ENCODE measurements around the gene ARFGEF3. TPM values are rescaled to one million over a fixed set of nuclear protein-coding genes. Genes with fewer than 3 reads are reported as not detected.
"Not testable (repeated sequence)": the region's sequence is repeated elsewhere in the genome, so short reads cannot be mapped to it uniquely, and the experiment has no call there.

The ARFGEF3 gene
- total RNA-seq, 1 donor from 2014 or later: 0.08 TPM

GRCh38 chr6:138357928-138358327 lies 196.2 kb downstream of the ARFGEF3 start:
- Mint-ChIP-seq H3K4me3 (ENCODE audit: unreplicated experiment) (no peak overlapping the region), H3K9me3 (ENCODE audit: unreplicated experiment) (no peaks in the 10 kb centered on the region), H3K27me3 (ENCODE audit: unreplicated experiment) (peaks cover 22% of the 10 kb centered on the region), H3K36me3 (ENCODE audit: unreplicated experiment) (no peaks in the 10 kb centered on the region), H3K4me1 (ENCODE audit: unreplicated experiment) (no peaks in the 10 kb centered on the region), H3K27ac (ENCODE audit: unreplicated experiment) (no peak overlapping the region)
- DNase-seq (ENCODE audit: extremely low spot score, unreplicated experiment): no peak
- TF ChIP-seq CTCF (IDR thresholded peaks at IDR 0.05): no peak

GRCh38 chr6:138368684-138369083 lies 206.9 kb downstream of the ARFGEF3 start:
- H3K27me3 Mint-ChIP-seq (ENCODE audit: unreplicated experiment): peaks cover 33% of the 10 kb centered on the region
- not testable (repeated sequence) for H3K4me1 Mint-ChIP-seq (ENCODE audit: unreplicated experiment); DNase-seq (ENCODE audit: extremely low spot score, unreplicated experiment); H3K27ac Mint-ChIP-seq (ENCODE audit: unreplicated experiment); H3K36me3 Mint-ChIP-seq (ENCODE audit: unreplicated experiment); H3K4me3 Mint-ChIP-seq (ENCODE audit: unreplicated experiment)
- peaks cover 12% of the 10 kb centered on the region for H3K9me3 Mint-ChIP-seq (ENCODE audit: unreplicated experiment)

GRCh38 chr6:138370631-138371451 lies 209.1 kb downstream of the ARFGEF3 start:
- no peak overlapping the region for H3K27ac Mint-ChIP-seq (ENCODE audit: unreplicated experiment)
- H3K4me1 Mint-ChIP-seq (ENCODE audit: unreplicated experiment): no peaks in the 10 kb centered on the region
- no peak overlapping the region for H3K4me3 Mint-ChIP-seq (ENCODE audit: unreplicated experiment)
- peaks cover 20% of the 10 kb centered on the region for H3K27me3 Mint-ChIP-seq (ENCODE audit: unreplicated experiment)
- no peaks in the 10 kb centered on the region for H3K36me3 Mint-ChIP-seq (ENCODE audit: unreplicated experiment)
- DNase-seq (ENCODE audit: extremely low spot score, unreplicated experiment): no peak
- H3K9me3 Mint-ChIP-seq (ENCODE audit: unreplicated experiment): peaks cover 7% of the 10 kb centered on the region
- TF ChIP-seq CTCF (IDR thresholded peaks at IDR 0.05): no peak

GRCh38 chr6:138371452-138371711 lies 209.6 kb downstream of the ARFGEF3 start:
- TF ChIP-seq CTCF (IDR thresholded peaks at IDR 0.05): no peak
- Mint-ChIP-seq H3K9me3 (ENCODE audit: unreplicated experiment) (peaks cover 7% of the 10 kb centered on the region), H3K36me3 (ENCODE audit: unreplicated experiment) (no peaks in the 10 kb centered on the region), H3K4me1 (ENCODE audit: unreplicated experiment) (no peaks in the 10 kb centered on the region), H3K27ac (ENCODE audit: unreplicated experiment) (no peak overlapping the region), H3K4me3 (ENCODE audit: unreplicated experiment) (no peak overlapping the region), H3K27me3 (ENCODE audit: unreplicated experiment) (peaks cover 18% of the 10 kb centered on the region)
- DNase-seq (ENCODE audit: extremely low spot score, unreplicated experiment): no peak

GRCh38 chr6:138371720-138372119 lies 210.0 kb downstream of the ARFGEF3 start:
- TF ChIP-seq CTCF (IDR thresholded peaks at IDR 0.05): no peak
- Mint-ChIP-seq H3K4me3 (ENCODE audit: unreplicated experiment) (no peak overlapping the region), H3K36me3 (ENCODE audit: unreplicated experiment) (no peaks in the 10 kb centered on the region), H3K9me3 (ENCODE audit: unreplicated experiment) (peaks cover 7% of the 10 kb centered on the region), H3K4me1 (ENCODE audit: unreplicated experiment) (no peaks in the 10 kb centered on the region), H3K27ac (ENCODE audit: unreplicated experiment) (no peak overlapping the region), H3K27me3 (ENCODE audit: unreplicated experiment) (peaks cover 18% of the 10 kb centered on the region)
- DNase-seq (ENCODE audit: extremely low spot score, unreplicated experiment): no peak

Data from osteocyte (in vitro differentiated cells).